HepG2 (cell line): ENCODE data around the gene C2CD2. TPM values are rescaled to one million over a fixed set of nuclear protein-coding genes. Genes with fewer than 3 reads are reported as not detected.

Experiments used
- ATAC-seq: fragments of 200-7000 bp; cut with Tn5 transposase; 3 replicates; pipeline ENCODE4 v1.9.1; 2020; ENCODE audit warnings: mild to moderate bottlenecking, moderate library complexity
- BruUV-seq: library from RNA; stranded (reverse); fragments of 400-500 nt; replicated peaks from 2 replicates; lab custom pipeline; 2021; lab: Mats Ljungman, UMichigan
- CTCF ChIA-PET: fragments of 300-600 bp; formaldehyde crosslinking; extraction: SDS; loops from one replicate; lab custom pipeline; 2021; ENCODE audit warnings: low total read pairs, inconsistent platforms, low intra/inter-chr PET ratio; lab: Yijun Ruan, JAX
- POLR2A ChIA-PET: fragments of 350-600 bp; sonication (Branson Sonifier 250); formaldehyde crosslinking; loops from one replicate; lab custom pipeline; 2020; ENCODE audit warnings: antibody characterized with exemption, inconsistent platforms; lab: Yijun Ruan, JAX
- DNase-seq: peaks from one replicate; pipeline ENCODE4 v3.0.0-alpha.2; 2015; ENCODE audit warnings: low spot score
- FAIRE-seq: peaks from 3 replicates; lab custom pipeline; 2011; peaks lifted over from hg19 to GRCh38; lab: Jason Lieb, UNC
- H2AFZ ChIP-seq: one replicate; pipeline ENCODE4 v1.6.1; 2011; ENCODE audit warnings: low read length, inconsistent platforms
- H3K27ac ChIP-seq: fragments of 300-600 bp; 3 replicates; pipeline ENCODE4 v1.8.0; 2011; ENCODE audit warnings: mixed run types, mild to moderate bottlenecking, mixed read lengths, low read length, inconsistent platforms; ENCODE audit not compliant: insufficient read depth; ENCODE audit errors: extremely low read length
- H3K27me3 ChIP-seq, 2 experiments: fragments of 200-600 bp in 1 of 2; 2 replicates in 1 of 2; 3 replicates in 1 of 2; pipeline versions ENCODE4 v1.6.0 to v1.8.0; 2011; ENCODE audit warnings: low read length in 2 of 2, mild to moderate bottlenecking in 2 of 2, moderate library complexity in 2 of 2, inconsistent platforms in 1 of 2; ENCODE audit not compliant: insufficient read depth in 2 of 2, control insufficient read depth in 1 of 2
- H3K36me3 ChIP-seq, 2 experiments: fragments of 200-600 bp in 1 of 2; replicated peaks in 1 of 2; 2 replicates in 1 of 2; 3 replicates in 1 of 2; pipeline versions ENCODE4 v1.5.1 to v1.8.0; 2011; ENCODE audit warnings: low read length in 2 of 2, inconsistent platforms in 1 of 2; ENCODE audit not compliant: insufficient read depth in 2 of 2, control insufficient read depth in 1 of 2
- H3K4me1 ChIP-seq: 2 replicates; pipeline ENCODE4 v1.5.1; 2012; ENCODE audit warnings: low read length, inconsistent platforms; ENCODE audit not compliant: insufficient read depth
- H3K4me2 ChIP-seq: 2 replicates; pipeline ENCODE4 v1.6.0; 2011; ENCODE audit warnings: low read depth, low read length, inconsistent platforms
- H3K4me3 ChIP-seq, 3 experiments: fragments of 200-600 bp in 1 of 3; sonication (generic), shearing (Covaris generic) in 1 of 3; replicated peaks in 1 of 3; 2 replicates each; pipeline ENCODE4 v1.5.1; 2011 to 2016; ENCODE audit warnings: low read length in 3 of 3, inconsistent platforms in 2 of 3, low read depth in 2 of 3, mild to moderate bottlenecking in 2 of 3, control low read depth in 1 of 3, mixed read lengths in 1 of 3; ENCODE audit not compliant: insufficient read depth in 1 of 3
- H3K79me2 ChIP-seq: one replicate; pipeline ENCODE4 v1.6.1; 2011; ENCODE audit warnings: low read length, inconsistent platforms; ENCODE audit not compliant: insufficient read depth
- H3K9ac ChIP-seq: 2 replicates; pipeline ENCODE4 v1.6.0; 2011; ENCODE audit warnings: mild to moderate bottlenecking, low read depth, low read length, inconsistent platforms; ENCODE audit not compliant: insufficient read depth
- H3K9me3 ChIP-seq: 2 replicates; pipeline ENCODE4 v1.5.1; 2012; ENCODE audit warnings: mild to moderate bottlenecking, low read length
- H4K20me1 ChIP-seq: 2 replicates; pipeline ENCODE4 v1.6.0; 2011; ENCODE audit warnings: inconsistent platforms, mild to moderate bottlenecking, low read length, moderate library complexity; ENCODE audit not compliant: insufficient read depth
- GATAD2A ChIP-seq: IDR thresholded peaks from 2 replicates; pipeline ENCODE4 v1.6.1; 2016
- HNF4A ChIP-seq: sonication (generic); formaldehyde crosslinking; IDR thresholded peaks from 2 replicates; pipeline ENCODE4 v1.4.0; 2020; ENCODE audit warnings: missing genetic modification reagents
- HNRNPL ChIP-seq: fragments of 200-400 bp; formaldehyde crosslinking; IDR thresholded peaks from 2 replicates; pipeline ENCODE4 v1.6.1; 2017; ENCODE audit warnings: mild to moderate bottlenecking, low read depth, low read length
- MXD3 ChIP-seq: IDR thresholded peaks from 2 replicates; pipeline ENCODE4 v1.6.1; 2016; ENCODE audit warnings: mild to moderate bottlenecking, missing biosample characterization, missing genetic modification reagents
- RARA ChIP-seq: IDR thresholded peaks from 2 replicates; pipeline ENCODE4 v1.6.1; 2016; ENCODE audit warnings: missing genetic modification reagents, missing compliant biosample characterization
- SOX6 ChIP-seq, 2 experiments: fragments of 450-650 bp in 1 of 2; sonication (generic) in 1 of 2; formaldehyde crosslinking in 1 of 2; IDR thresholded peaks; 2 replicates each; pipeline versions ENCODE4 v1.4.0 to v1.6.1; 2017 to 2020; ENCODE audit warnings: antibody characterized with exemption in 1 of 2, mild to moderate bottlenecking in 1 of 2, missing genetic modification reagents in 1 of 2
- ZFP36L2 ChIP-seq: sonication (generic); formaldehyde crosslinking; IDR thresholded peaks from 2 replicates; pipeline ENCODE4 v1.4.0; 2020; ENCODE audit warnings: missing genetic modification reagents
- ZNF354B ChIP-seq: sonication (generic); formaldehyde crosslinking; IDR thresholded peaks from 2 replicates; pipeline ENCODE4 v1.8.0; 2022; ENCODE audit warnings: mild to moderate bottlenecking, missing genetic modification reagents
- ZNF556 ChIP-seq: sonication (generic); formaldehyde crosslinking; IDR thresholded peaks from 2 replicates; pipeline ENCODE4 v1.4.0; 2020; ENCODE audit warnings: mild to moderate bottlenecking, missing genetic modification reagents, borderline replicate concordance
- WGBS: methylation state at CpG from one replicate; pipeline ENCODE4 v1.1.6; 2017; ENCODE audit warnings: low lambda C conversion rate; 5-methylcytosine and 5-hydroxymethylcytosine counted together
- in situ Hi-C: cut with HindIII; loops from 2 replicates; pipeline ENCODE4 v1.10.0; 2017; ENCODE audit warnings: low pct_unique_long_range_greater_than_20kb; ENCODE audit not compliant: extremely low pct_ligation_motif_present
- intact Hi-C: fragments of 100-400 bp; cut with micrococcal nuclease; formaldehyde crosslinking; loops from one replicate; pipeline ENCODE4 v1.10.0; 2022; ENCODE audit not compliant: unreplicated experiment
- polyA plus RNA-seq, 8 experiments: library from polyadenylated mRNA; depleted of rRNA in 3 of 8; stranded (reverse) in 7 of 8; unstranded in 1 of 8; fragments of >200 nt; fragmentation: Illumina TruSeq in 4 of 8; extraction: Trizol in 4 of 8; gene quantifications; 2 replicates each; pipeline versions ENCODE4 v1.2.1 to v1.2.3, GENCODE V29; 2011 to 2016; ENCODE audit warnings: low read depth in 4 of 8, missing spikeins in 1 of 8, mixed read lengths in 1 of 8; ENCODE audit not compliant: insufficient read depth in 1 of 8
- total RNA-seq, 5 experiments: library from RNA; depleted of rRNA; stranded (reverse); fragments of >200 nt; fragmentation: Illumina TruSeq; extraction: Trizol; gene quantifications; 2 replicates each; pipeline ENCODE4 v1.2.3, GENCODE V29; 2016; ENCODE audit warnings: low read depth in 1 of 5
- TF ChIP-seq, protein P1 (sequence below): sonication (generic); formaldehyde crosslinking; IDR thresholded peaks from 2 replicates; pipeline ENCODE4 v1.8.0; 2022; ENCODE audit warnings: missing genetic modification reagents, low read depth, mild to moderate bottlenecking, borderline replicate concordance

C2CD2 gene
- total and polyA plus RNA-seq, 2 of the 13 experiments (the other 11 are each of a cell fraction or from before 2014, with no cell fraction given), result 12.5 to 19.7 TPM

DNA sequence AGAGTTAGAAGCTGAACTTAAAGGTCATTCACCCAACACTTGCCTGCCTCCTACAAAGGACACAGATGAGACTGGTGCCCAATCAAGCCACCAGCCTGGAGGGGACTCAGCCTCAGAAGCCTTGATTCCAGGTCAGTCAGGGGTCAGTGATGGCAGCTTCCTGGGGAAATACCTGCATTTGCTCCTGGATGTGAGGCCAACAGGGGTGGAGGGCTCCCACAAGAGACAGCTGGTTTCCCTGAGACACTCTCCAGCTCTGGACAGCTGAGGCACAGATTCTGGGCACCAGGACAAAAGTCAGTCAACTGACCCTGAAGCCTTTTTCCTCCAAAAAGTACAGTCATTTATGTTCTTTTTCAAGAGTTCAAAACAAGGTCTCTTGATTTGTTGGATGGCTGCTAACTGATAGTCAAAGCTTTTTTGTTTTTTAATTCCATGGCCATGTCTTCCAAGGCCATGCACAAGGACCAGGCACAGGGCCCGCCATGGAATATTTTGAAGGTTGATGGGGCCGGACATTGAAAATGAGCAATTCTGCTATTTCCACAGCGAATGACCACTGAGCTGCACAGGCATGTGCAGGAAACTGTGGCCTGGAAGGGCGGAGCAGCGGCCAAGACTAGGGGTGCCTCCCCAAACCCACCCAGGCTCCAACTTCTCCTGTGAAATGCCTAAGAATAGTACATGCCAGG lies 1.8 kb downstream of the C2CD2 start:
- Histone ChIP-seq H3K27me3 (no peaks in the 10 kb centered on the region), H3K36me3 (no peaks in the 10 kb centered on the region), H3K9ac (peak overlapping the region; percentile 72; the same call in 1 of the 2 replicates), H3K4me2 (peak overlapping the region; percentile 91), H4K20me1 (no peaks in the 10 kb centered on the region), H3K4me3 (peak overlapping the region; percentile 54 to 75 (median 54); a peak in 5 of 6 replicates), H3K79me2 (peaks cover 26% of the 10 kb centered on the region), H3K4me1 (peaks cover 71% of the 10 kb centered on the region), H3K9me3 (no peaks in the 10 kb centered on the region), H2AFZ (no peak overlapping the region), H3K27ac (no peak overlapping the region)
- TF ChIP-seq GATAD2A (no peak), SOX6 (IDR thresholded peaks at IDR 0.05) (no peak), SOX6 (CRISPR knock-in tag; IDR thresholded peaks at IDR 0.05) (0 out of 2 replicates have a peak, but pooled peaks have one; percentile 21), HNRNPL (no peak), RARA (0 out of 2 replicates have a peak, but pooled peaks have one; percentile 10), HNF4A (CRISPR knock-in tag) (no peak), MXD3 (CRISPR knock-in tag) (no peak), ZFP36L2 (CRISPR knock-in tag) (no peak), ZNF556 (no peak), ZNF354B (CRISPR knock-in tag) (0 out of 2 replicates have a peak, but pooled peaks have one; percentile 13)
- TF ChIP-seq, protein P1, sequence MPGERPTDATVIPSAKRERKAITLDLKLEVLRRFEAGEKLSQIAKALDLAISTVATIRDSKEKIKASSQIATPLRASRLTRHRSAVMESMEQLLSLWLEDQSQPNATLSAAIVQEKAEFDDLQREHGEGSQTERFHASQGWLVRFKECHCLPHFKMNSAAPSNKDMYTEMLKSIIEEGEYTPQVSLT (CRISPR knock-in tag), result no peak
- FAIRE-seq, result no peak
- ChIA-PET CTCF (no interaction called here), POLR2A (interaction anchor here (1.8 to 2.4 kb wide), 2 partner anchors 19 to 25 kb away, joined by 8 to 11 read pairs; no protein-coding TSS in a partner anchor)
- WGBS, result 99% methylated on average over 5 of the region's 5 CpGs
- in situ Hi-C loops (loop anchor here (10.0 kb wide), 1 partner anchor 163 kb away; no protein-coding TSS in a partner anchor), intact Hi-C loops (no loop called here)
- ATAC-seq, result no peak
- BruUV-seq, result no TSS peak
- no peak for DNase-seq
